H1 (cell line): ENCODE data around the gene TEX9.

Experiments
- EZH2 ChIP-seq: fragments of 200-600 bp; sonication (generic); IDR thresholded peaks from 2 replicates; pipeline ENCODE4 v1.7.1; 2012; ENCODE audit warnings: low read depth, mild to moderate bottlenecking, moderate library complexity, low read length, inconsistent platforms; ENCODE audit not compliant: severe bottlenecking
- MAX ChIP-seq: IDR thresholded peaks from 2 replicates; pipeline ENCODE4 v1.6.1; 2012; ENCODE audit warnings: inconsistent platforms
- POLR2A ChIP-seq, 2 experiments: IDR thresholded peaks; 1 replicate in 1 of 2; 2 replicates in 1 of 2; pipeline ENCODE4 v1.6.1; 2011; ENCODE audit warnings: low read depth in 2 of 2, low read length in 2 of 2, mild to moderate bottlenecking in 2 of 2; ENCODE audit errors: control extremely low read depth in 1 of 2
- SRF ChIP-seq: IDR thresholded peaks from 2 replicates; pipeline ENCODE4 v1.6.1; 2011; ENCODE audit warnings: mild to moderate bottlenecking, low read depth, low read length, moderate library complexity
- TF ChIP-seq, protein P1 (sequence below), 3 experiments: IDR thresholded peaks; 1 replicate in 2 of 3; 2 replicates in 1 of 3; pipeline versions ENCODE4 v1.5.1 to v1.6.1; 2011; ENCODE audit warnings: low read length in 3 of 3, mild to moderate bottlenecking in 3 of 3, inconsistent platforms in 2 of 3, low read depth in 1 of 3, moderate library complexity in 1 of 3; ENCODE audit not compliant: insufficient read depth in 1 of 3; ENCODE audit errors: control extremely low read depth in 1 of 3

DNA sequence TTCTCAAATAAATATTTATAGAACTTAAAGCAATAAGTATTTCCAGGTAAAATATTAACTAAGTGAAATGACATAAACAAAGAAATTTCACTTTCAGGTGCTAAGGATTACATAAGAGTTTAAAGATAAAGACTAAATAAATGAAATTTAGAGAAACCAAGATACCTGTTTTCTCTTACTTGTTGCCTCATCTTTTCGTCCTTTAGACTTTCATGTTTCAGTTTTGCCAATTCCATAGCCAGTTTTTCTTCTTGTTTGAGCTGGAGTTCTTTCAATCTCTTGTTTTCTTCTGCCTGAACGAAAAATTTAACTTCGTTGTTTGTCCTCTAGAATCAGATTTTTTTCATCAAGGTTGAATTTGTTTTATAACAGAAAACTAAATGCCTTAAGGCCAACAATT lies 91.0 kb downstream of the TEX9 start:
- TF ChIP-seq, protein P1, sequence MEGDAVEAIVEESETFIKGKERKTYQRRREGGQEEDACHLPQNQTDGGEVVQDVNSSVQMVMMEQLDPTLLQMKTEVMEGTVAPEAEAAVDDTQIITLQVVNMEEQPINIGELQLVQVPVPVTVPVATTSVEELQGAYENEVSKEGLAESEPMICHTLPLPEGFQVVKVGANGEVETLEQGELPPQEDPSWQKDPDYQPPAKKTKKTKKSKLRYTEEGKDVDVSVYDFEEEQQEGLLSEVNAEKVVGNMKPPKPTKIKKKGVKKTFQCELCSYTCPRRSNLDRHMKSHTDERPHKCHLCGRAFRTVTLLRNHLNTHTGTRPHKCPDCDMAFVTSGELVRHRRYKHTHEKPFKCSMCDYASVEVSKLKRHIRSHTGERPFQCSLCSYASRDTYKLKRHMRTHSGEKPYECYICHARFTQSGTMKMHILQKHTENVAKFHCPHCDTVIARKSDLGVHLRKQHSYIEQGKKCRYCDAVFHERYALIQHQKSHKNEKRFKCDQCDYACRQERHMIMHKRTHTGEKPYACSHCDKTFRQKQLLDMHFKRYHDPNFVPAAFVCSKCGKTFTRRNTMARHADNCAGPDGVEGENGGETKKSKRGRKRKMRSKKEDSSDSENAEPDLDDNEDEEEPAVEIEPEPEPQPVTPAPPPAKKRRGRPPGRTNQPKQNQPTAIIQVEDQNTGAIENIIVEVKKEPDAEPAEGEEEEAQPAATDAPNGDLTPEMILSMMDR (IDR thresholded peaks at IDR 0.05; ENCODE audit: control extremely low read depth in 1 of 3, insufficient read depth in 1 of 3, low read depth in 1 of 3, low read length in 3 of 3) = no peak
- TF ChIP-seq POLR2A (IDR thresholded peaks at IDR 0.05; ENCODE audit: control extremely low read depth in 1 of 2, low read depth in 2 of 2, low read length in 2 of 2) (no peak), EZH2 (no peak), SRF (no peak), MAX (no peak)
